ENCODE measurements around the gene MMP2. TPM values are rescaled to one million over a fixed set of nuclear protein-coding genes. Genes with fewer than 3 reads are reported as not detected.

MMP2 gene
- total and polyA plus RNA-seq, 2 of the 13 experiments (the other 11 are each of a cell fraction or from before 2014, with no cell fraction given): 0.31 to 1.3 TPM

- H3K4me2 ChIP-seq (ENCODE audit: low read depth, low read length): no peak overlapping the region
- intact Hi-C loops (cut with micrococcal nuclease; ENCODE audit: unreplicated experiment) (no loop called here), in situ Hi-C loops (cut with HindIII; ENCODE audit: extremely low pct_ligation_motif_present, low pct_unique_long_range_greater_than_20kb) (no loop called here)
- BruUV-seq (replicated peaks): no TSS peak
- CTCF ChIA-PET (ENCODE audit: low intra/inter-chr PET ratio, low total read pairs): no interaction called here
- POLR2A ChIA-PET: no interaction called here
- H4K20me1 ChIP-seq (ENCODE audit: insufficient read depth, low read length): no peaks in the 10 kb centered on the region
- peaks cover 2 to 14% of the 10 kb centered on the region in 2 experiments; a peak in 3 of 5 replicates for H3K27me3 ChIP-seq (ENCODE audit: control insufficient read depth in 1 of 2, insufficient read depth in 2 of 2, low read length in 2 of 2)
- WGBS (ENCODE audit: low lambda C conversion rate): 68% methylated on average over 12 of the region's 12 CpGs
- ATAC-seq (no peak), FAIRE-seq (no peak), DNase-seq (ENCODE audit: low spot score) (no peak)
- H3K79me2 ChIP-seq (ENCODE audit: insufficient read depth, low read length): no peaks in the 10 kb centered on the region
- no peak overlapping the region for H3K4me3 ChIP-seq (replicated peaks in 1 of 3; ENCODE audit: insufficient read depth in 1 of 3, low read depth in 2 of 3, low read length in 3 of 3)
- no peaks in the 10 kb centered on the region for H3K36me3 ChIP-seq (replicated peaks in 1 of 2; ENCODE audit: control insufficient read depth in 1 of 2, insufficient read depth in 2 of 2, low read length in 2 of 2)
- H2AFZ ChIP-seq (ENCODE audit: low read length): no peak overlapping the region
- H3K27ac ChIP-seq (ENCODE audit: extremely low read length, insufficient read depth, low read length): no peak overlapping the region
- H3K9me3 ChIP-seq (ENCODE audit: low read length): no peaks in the 10 kb centered on the region
- TF ChIP-seq ZNF274 (CRISPR knock-in tag; IDR thresholded peaks at IDR 0.05) (no peak), ZNF770 (CRISPR knock-in tag; IDR thresholded peaks at IDR 0.05) (no peak), ZSCAN5A (CRISPR knock-in tag; IDR thresholded peaks at IDR 0.05; ENCODE audit: borderline replicate concordance) (no peak), ZKSCAN5 (CRISPR knock-in tag; IDR thresholded peaks at IDR 0.05) (no peak), ZNF784 (CRISPR knock-in tag; IDR thresholded peaks at IDR 0.05; ENCODE audit: borderline replicate concordance) (no peak), ZNF678 (CRISPR knock-in tag; IDR thresholded peaks at IDR 0.05) (no peak), KLF15 (CRISPR knock-in tag; IDR thresholded peaks at IDR 0.05; ENCODE audit: borderline replicate concordance) (no peak), PPARG (CRISPR knock-in tag; conservative IDR thresholded peaks at IDR 0.05) (no peak), NFIC (IDR thresholded peaks at IDR 0.05; ENCODE audit: low read length) (no peak), ZNF34 (CRISPR knock-in tag; IDR thresholded peaks at IDR 0.05; ENCODE audit: borderline replicate concordance) (no peak), ZNF609 (CRISPR knock-in tag; IDR thresholded peaks at IDR 0.05; ENCODE audit: borderline replicate concordance) (no peak), IRX3 (CRISPR knock-in tag; IDR thresholded peaks at IDR 0.05; ENCODE audit: borderline replicate concordance, low read depth) (no peak)
- no peaks in the 10 kb centered on the region for H3K4me1 ChIP-seq (ENCODE audit: insufficient read depth, low read length)
- H3K9ac ChIP-seq (ENCODE audit: insufficient read depth, low read depth, low read length): no peak overlapping the region
Measured at GRCh38 chr16:55447231-55447630, 31.8 kb upstream of the MMP2 start.

Measured in HepG2 (cell line).